IMR-90 (cell line): ENCODE data around the gene ILK. TPM values are rescaled to one million over a fixed set of nuclear protein-coding genes. Genes with fewer than 3 reads are reported as not detected.
A peak's percentile ranks its signal among the peaks of the same experiment; 100 is the strongest.

Experiments
- ATAC-seq: fragments of 200-7000 bp; cut with Tn5 transposase; 2 replicates; pipeline ENCODE4 v1.9.1; 2020; ENCODE audit warnings: low read depth, mild to moderate bottlenecking, moderate library complexity
- BruUV-seq: library from RNA; stranded (reverse); fragments of 400-500 nt; replicated peaks from 2 replicates; lab custom pipeline; 2021; lab: Mats Ljungman, UMichigan
- CTCF ChIA-PET: fragments of 300-600 bp; formaldehyde crosslinking; extraction: SDS; loops from one replicate; lab custom pipeline; 2021; ENCODE audit warnings: antibody characterized with exemption; lab: Yijun Ruan, JAX
- POLR2A ChIA-PET: fragments of 300-600 bp; sonication (Branson Sonifier 250); formaldehyde crosslinking; loops from one replicate; lab custom pipeline; 2022; ENCODE audit warnings: antibody characterized with exemption; ENCODE audit not compliant: unreplicated experiment; lab: Charles Lee
- DNase-seq: peaks from one replicate; pipeline ENCODE4 v3.0.0; 2013
- H2AFZ ChIP-seq: replicated peaks from 2 replicates; pipeline ENCODE3; 2013; ENCODE audit warnings: low read length, mild to moderate bottlenecking; ENCODE audit not compliant: poor library complexity
- H2AK5ac ChIP-seq: 2 replicates; pipeline ENCODE4 v1.6.1; 2013; ENCODE audit warnings: low read depth, low read length, inconsistent platforms
- H2AK9ac ChIP-seq: replicated peaks from 2 replicates; pipeline ENCODE3; 2013; ENCODE audit warnings: mild to moderate bottlenecking, low read depth, low read length, moderate library complexity; ENCODE audit not compliant: poor library complexity
- H2BK120ac ChIP-seq: 2 replicates; pipeline ENCODE4 v1.6.1; 2013; ENCODE audit warnings: low read depth, low read length, inconsistent platforms
- H2BK15ac ChIP-seq: 3 replicates; pipeline ENCODE4 v1.6.1; 2013; ENCODE audit warnings: low read depth, low read length, inconsistent platforms
- H2BK20ac ChIP-seq: 2 replicates; pipeline ENCODE4 v1.6.1; 2013; ENCODE audit warnings: low read depth, mild to moderate bottlenecking, inconsistent platforms, low read length, moderate library complexity
- H2BK5ac ChIP-seq: 2 replicates; pipeline ENCODE4 v1.6.1; 2013; ENCODE audit warnings: mild to moderate bottlenecking, low read depth, low read length, inconsistent platforms; ENCODE audit not compliant: poor library complexity, severe bottlenecking
- H3K14ac ChIP-seq: replicated peaks from 2 replicates; pipeline ENCODE4 v1.6.1; 2013; ENCODE audit warnings: low read depth, low read length, inconsistent platforms
- H3K18ac ChIP-seq: 2 replicates; pipeline ENCODE4 v1.6.1; 2013; ENCODE audit warnings: low read depth, low read length, control low read depth
- H3K23ac ChIP-seq: 2 replicates; pipeline ENCODE4 v1.6.1; 2013; ENCODE audit warnings: low read depth, low read length, inconsistent platforms
- H3K27ac ChIP-seq: 2 replicates; pipeline ENCODE4 v1.5.1; 2013; ENCODE audit warnings: mild to moderate bottlenecking, control low read depth, low read length; ENCODE audit not compliant: insufficient read depth
- H3K27me3 ChIP-seq: 2 replicates; pipeline ENCODE4 v1.6.1; 2013; ENCODE audit warnings: low read length; ENCODE audit not compliant: control insufficient read depth, insufficient read depth
- H3K36me3 ChIP-seq: 2 replicates; pipeline ENCODE4 v1.6.1; 2013; ENCODE audit warnings: low read length, mixed read lengths; ENCODE audit not compliant: control insufficient read depth, insufficient read depth
- H3K4ac ChIP-seq: 2 replicates; pipeline ENCODE4 v1.6.1; 2013; ENCODE audit warnings: low read depth, low read length, inconsistent platforms
- H3K4me1 ChIP-seq: 2 replicates; pipeline ENCODE4 v1.6.1; 2013; ENCODE audit warnings: low read length, mixed read lengths; ENCODE audit not compliant: control insufficient read depth, insufficient read depth
- H3K4me2 ChIP-seq: 2 replicates; pipeline ENCODE4 v1.6.1; 2013; ENCODE audit warnings: low read depth, mild to moderate bottlenecking, control low read depth, low read length, moderate library complexity
- H3K4me3 ChIP-seq: 2 replicates; pipeline ENCODE4 v1.5.1; 2013; ENCODE audit warnings: low read depth, mild to moderate bottlenecking, control low read depth, low read length, moderate library complexity; ENCODE audit not compliant: insufficient read depth
- H3K56ac ChIP-seq: 2 replicates; pipeline ENCODE4 v1.6.1; 2013; ENCODE audit warnings: low read length, inconsistent platforms; ENCODE audit not compliant: insufficient read depth; ENCODE audit errors: extremely low read depth
- H3K79me1 ChIP-seq, 2 experiments: 2 replicates each; pipeline ENCODE4 v1.6.1; 2013; ENCODE audit warnings: low read length in 2 of 2, inconsistent platforms in 1 of 2, low read depth in 1 of 2
- H3K9ac ChIP-seq: 2 replicates; pipeline ENCODE4 v1.6.1; 2013; ENCODE audit warnings: low read depth, low read length, control low read depth
- H3K9me1 ChIP-seq: 2 replicates; pipeline ENCODE4 v1.6.1; 2013; ENCODE audit warnings: low read length, inconsistent platforms; ENCODE audit not compliant: insufficient read depth
- H3K9me3 ChIP-seq: 2 replicates; pipeline ENCODE4 v1.6.1; 2013; ENCODE audit warnings: low read length; ENCODE audit not compliant: control insufficient read depth, insufficient read depth
- H4K20me1 ChIP-seq: 2 replicates; pipeline ENCODE4 v1.6.1; 2013; ENCODE audit warnings: low read length, inconsistent platforms; ENCODE audit not compliant: insufficient read depth
- H4K5ac ChIP-seq: 2 replicates; pipeline ENCODE4 v1.6.1; 2013; ENCODE audit warnings: mild to moderate bottlenecking, low read depth, low read length, control low read depth
- H4K8ac ChIP-seq, 2 experiments: 2 replicates each; pipeline ENCODE4 v1.6.1; 2013; ENCODE audit warnings: low read depth in 2 of 2, low read length in 2 of 2, control low read depth in 1 of 2, inconsistent platforms in 1 of 2
- H4K91ac ChIP-seq: 2 replicates; pipeline ENCODE4 v1.6.1; 2013; ENCODE audit warnings: low read depth, low read length, inconsistent platforms; ENCODE audit not compliant: insufficient read depth
- CHD1 ChIP-seq: IDR thresholded peaks from 2 replicates; pipeline ENCODE4 v1.6.1; 2012; ENCODE audit warnings: low read depth, low read length, improper control_type of control experiment
- FOS ChIP-seq: fragments of 150-350 bp; IDR thresholded peaks from 2 replicates; pipeline ENCODE4 v1.6.1; 2016; ENCODE audit warnings: low read depth, low read length
- MAZ ChIP-seq: IDR thresholded peaks from 2 replicates; pipeline ENCODE4 v1.6.1; 2012; ENCODE audit warnings: low read depth, mild to moderate bottlenecking, low read length, improper control_type of control experiment, moderate library complexity, borderline replicate concordance
- POLR2A ChIP-seq: IDR thresholded peaks from 2 replicates; pipeline ENCODE4 v1.6.1; 2012; ENCODE audit warnings: mild to moderate bottlenecking, low read depth, low read length
- WGBS, 2 experiments: methylation state at CpG; one replicate each; pipeline versions ENCODE4 v1.1.5 to v1.1.7; 2013; ENCODE audit warnings: missing lambda C conversion rate in 2 of 2; ENCODE audit not compliant: insufficient read length in 1 of 2; ENCODE audit errors: extremely low coverage in 2 of 2; 5-methylcytosine and 5-hydroxymethylcytosine counted together
- dilution Hi-C: fragments of 300-500 bp; cut with HindIII; formaldehyde crosslinking; loops from one replicate; pipeline ENCODE4 v1.14.3; 2018; ENCODE audit warnings: low sequenced_read_pairs; ENCODE audit not compliant: unreplicated experiment
- in situ Hi-C: fragments of 300-500 bp; cut with MboI; formaldehyde crosslinking; loops from 3 replicates; pipeline ENCODE4 v1.14.3; 2019; ENCODE audit warnings: low sequenced_read_pairs, inconsistent platforms, mixed read lengths
- intact Hi-C: fragments of 100-400 bp; cut with micrococcal nuclease; formaldehyde crosslinking; loops from 2 replicates; pipeline ENCODE4 v1.10.0; 2022
- polyA plus RNA-seq, 3 experiments: library from polyadenylated mRNA; depleted of rRNA; stranded (reverse); fragments of >200 nt; gene quantifications; 2 replicates each; pipeline ENCODE4 v1.2.3, GENCODE V29; 2012; ENCODE audit warnings: low replicate concordance in 1 of 3
- total RNA-seq: library from RNA; depleted of rRNA; stranded (reverse); fragments of >200 nt; gene quantifications from 2 replicates; pipeline ENCODE4 v1.2.3, GENCODE V29; 2012

Gene ILK
- total and polyA plus RNA-seq, 2 of the 4 experiments (the other 2 are of a cell fraction) = 339 to 389 TPM

DNA sequence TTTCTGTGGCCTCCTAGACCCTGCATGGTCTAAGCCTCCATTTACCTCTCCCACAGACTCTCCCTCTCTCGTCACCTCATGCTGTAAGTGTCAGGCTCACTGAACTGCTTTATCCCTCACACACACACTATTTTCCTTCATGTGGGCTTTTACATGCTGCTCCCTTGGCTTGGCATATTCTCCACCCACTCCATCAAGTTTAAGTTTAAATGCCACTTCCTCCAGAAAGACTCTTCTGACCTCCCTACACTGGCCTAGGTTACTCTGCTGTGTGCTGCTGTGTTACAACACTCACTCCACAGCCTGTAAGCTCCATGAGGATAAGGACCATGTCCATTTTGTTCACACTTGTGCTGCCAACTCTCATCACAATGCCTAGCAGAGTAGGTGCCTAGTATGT is 49.5 kb downstream of the ILK start:
- DNase-seq (no peak), ATAC-seq (no peak)
- Histone ChIP-seq H2AK9ac (no peak overlapping the region), H4K20me1 (0 out of 2 replicates have a peak, but pooled peaks cover 3% of the 10 kb centered on the region), H3K9me1 (peaks cover 18% of the 10 kb centered on the region), H3K4me2 (no peak overlapping the region), H2AK5ac (peak overlapping the region; percentile 57; the same call in 1 of the 2 replicates), H3K9me3 (no peaks in the 10 kb centered on the region), H3K27ac (no peak overlapping the region), H4K8ac (no peak overlapping the region), H2BK120ac (no peak overlapping the region), H3K27me3 (peaks cover 14% of the 10 kb centered on the region), H4K91ac (no peak overlapping the region), H3K14ac (no peak overlapping the region), H4K5ac (no peak overlapping the region), H2AFZ (no peak overlapping the region), H3K4me1 (peaks cover 5% of the 10 kb centered on the region), H3K9ac (no peak overlapping the region), H2BK15ac (no peak overlapping the region), H2BK5ac (no peak overlapping the region), H3K18ac (no peak overlapping the region), H3K36me3 (no peaks in the 10 kb centered on the region), H3K4me3 (no peak overlapping the region), H3K79me1 (peaks cover 3 to 21% of the 10 kb centered on the region in 2 experiments; a peak in 2 of 4 replicates), H3K23ac (peak overlapping the region; percentile 66; the same call in 1 of the 2 replicates), H2BK20ac (no peak overlapping the region), H3K4ac (no peak overlapping the region), H3K56ac (no peak overlapping the region)
- intact Hi-C loops (no loop called here), dilution Hi-C loops (no loop called here), in situ Hi-C loops (no loop called here)
- ChIA-PET POLR2A (no interaction called here), CTCF (no interaction called here)
- 100% methylated on average over 1 of the region's 1 CpG; no CpG with 5 or more reads in 1 of the 2 experiments for WGBS, 2 experiments
- no TSS peak for BruUV-seq
- TF ChIP-seq CHD1 (no peak), MAZ (no peak), FOS (no peak), POLR2A (no peak)
